HG03521 (cell line): ENCODE measurements around the gene CEP89.
"Not testable (repeated sequence)": the region's sequence is repeated elsewhere in the genome, so short reads cannot be mapped to it uniquely, and the experiment has no call there.

Experiments
- ATAC-seq: cut with Tn5 transposase; IDR thresholded peaks from one replicate; pipeline ENCODE4 v1.9.1; 2021; ENCODE audit warnings: mild to moderate bottlenecking, moderate library complexity; ENCODE audit not compliant: unreplicated experiment

Gene CEP89

DNA sequence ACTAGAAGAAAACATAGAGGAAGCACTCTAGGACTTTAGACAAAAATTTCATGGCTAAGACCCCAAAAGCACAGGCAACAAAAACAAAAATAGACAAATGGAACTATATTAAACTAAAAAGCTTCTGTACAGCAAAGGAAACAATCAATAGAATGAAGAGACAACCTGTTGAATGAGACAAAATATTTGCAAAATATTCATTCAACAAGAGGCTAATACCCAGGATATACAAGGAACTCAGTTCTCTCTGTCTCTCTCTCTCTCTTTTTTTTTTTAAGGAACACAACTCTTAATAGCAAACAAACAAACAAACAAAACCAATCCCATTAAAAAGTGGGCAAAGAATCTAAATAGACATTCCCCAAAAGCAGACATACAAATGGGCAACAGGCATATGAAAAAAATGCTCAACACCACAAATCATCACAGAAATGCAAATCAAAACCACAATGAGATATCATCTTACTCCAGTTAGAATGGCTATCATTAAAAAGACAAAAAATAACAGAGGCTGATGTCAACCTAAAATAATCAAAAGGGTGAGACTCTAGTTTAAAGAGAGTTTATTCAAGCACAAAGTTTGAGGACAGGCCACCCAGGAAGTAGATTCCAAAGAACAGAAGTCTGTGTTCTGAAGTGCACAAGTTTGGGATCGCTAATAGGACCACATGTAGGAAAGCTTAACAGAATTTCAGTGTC, 75.1 kb downstream of the CEP89 start:
- no peak for ATAC-seq

DNA sequence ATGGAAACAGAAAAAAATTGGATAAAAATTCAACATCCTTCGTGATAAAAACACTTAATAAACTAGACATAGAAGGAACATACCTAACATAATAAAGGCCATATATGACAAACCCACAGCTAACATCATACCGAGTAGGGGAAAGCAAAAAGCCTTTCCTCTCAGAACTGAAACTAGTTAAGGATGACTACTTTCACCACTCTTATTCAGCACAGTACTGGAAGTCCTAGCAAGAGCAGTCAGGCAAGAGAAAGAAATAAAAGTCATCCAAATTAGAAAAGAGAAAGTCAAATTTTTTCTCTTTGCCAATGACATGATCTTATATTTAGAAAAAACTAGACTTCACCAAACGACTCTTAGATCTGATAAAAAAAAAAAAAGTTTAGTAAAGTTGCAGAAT, 76.4 kb downstream of the CEP89 start:
- no peak for ATAC-seq

DNA sequence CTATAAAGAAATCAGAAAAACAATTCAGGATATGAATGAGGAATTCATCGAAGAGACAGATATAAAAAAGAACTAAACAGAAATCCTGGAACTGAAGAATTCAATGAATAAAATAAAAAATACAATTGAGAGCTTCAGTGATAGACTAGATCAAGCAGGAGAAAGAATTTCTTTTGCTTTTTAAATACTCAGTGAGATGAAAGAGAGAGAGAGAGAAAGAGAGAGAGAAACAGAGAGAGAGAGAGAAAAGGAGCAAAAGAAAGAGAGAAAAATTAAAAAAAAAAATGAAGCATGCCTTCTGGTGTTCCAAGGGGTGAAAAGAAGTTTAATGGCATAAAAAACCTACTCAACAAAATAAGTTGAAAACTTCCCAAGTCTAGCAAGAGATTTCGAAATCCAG, 80.1 kb downstream of the CEP89 start:
- no peak for ATAC-seq

DNA sequence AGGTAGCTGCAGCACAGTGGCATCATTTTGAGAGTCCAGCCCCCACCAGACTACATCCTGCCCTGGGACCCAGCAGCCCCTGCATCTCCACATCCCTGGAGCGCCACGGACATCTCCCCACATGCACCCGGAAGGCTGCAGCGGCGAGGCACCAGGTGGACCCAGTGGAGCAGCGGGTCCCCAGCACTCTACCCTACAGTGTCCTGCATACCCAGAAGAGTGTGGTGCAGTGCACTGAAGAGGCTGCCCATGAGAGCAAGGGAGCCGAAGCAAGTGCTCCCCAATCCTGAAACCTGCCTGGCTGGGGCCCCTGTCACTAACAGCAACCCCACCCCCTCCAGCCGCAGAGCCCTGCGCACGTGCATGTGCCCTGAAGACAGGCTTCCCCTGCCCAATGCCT, 80.9 kb downstream of the CEP89 start:
- ATAC-seq = no peak

DNA sequence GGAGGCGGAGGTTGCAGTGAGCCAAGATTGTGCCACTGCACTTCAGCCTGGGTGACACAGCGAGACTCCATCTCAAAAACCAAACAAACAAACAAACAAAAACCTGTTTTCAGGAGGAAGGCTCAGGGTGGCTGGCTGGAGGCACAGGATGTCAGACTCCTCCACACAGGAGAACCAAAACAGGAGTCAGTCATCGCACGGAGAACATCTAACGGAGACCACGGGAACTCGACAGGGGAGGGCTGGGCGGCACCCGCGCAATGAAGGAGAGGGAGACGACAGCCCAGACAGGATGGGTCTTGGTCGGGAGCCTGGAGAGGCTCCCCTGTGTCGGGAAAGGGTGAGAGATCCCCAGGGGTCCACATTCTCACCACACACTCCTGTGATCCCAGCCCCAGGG, 81.4 kb downstream of the CEP89 start:
- ATAC-seq = no peak

DNA sequence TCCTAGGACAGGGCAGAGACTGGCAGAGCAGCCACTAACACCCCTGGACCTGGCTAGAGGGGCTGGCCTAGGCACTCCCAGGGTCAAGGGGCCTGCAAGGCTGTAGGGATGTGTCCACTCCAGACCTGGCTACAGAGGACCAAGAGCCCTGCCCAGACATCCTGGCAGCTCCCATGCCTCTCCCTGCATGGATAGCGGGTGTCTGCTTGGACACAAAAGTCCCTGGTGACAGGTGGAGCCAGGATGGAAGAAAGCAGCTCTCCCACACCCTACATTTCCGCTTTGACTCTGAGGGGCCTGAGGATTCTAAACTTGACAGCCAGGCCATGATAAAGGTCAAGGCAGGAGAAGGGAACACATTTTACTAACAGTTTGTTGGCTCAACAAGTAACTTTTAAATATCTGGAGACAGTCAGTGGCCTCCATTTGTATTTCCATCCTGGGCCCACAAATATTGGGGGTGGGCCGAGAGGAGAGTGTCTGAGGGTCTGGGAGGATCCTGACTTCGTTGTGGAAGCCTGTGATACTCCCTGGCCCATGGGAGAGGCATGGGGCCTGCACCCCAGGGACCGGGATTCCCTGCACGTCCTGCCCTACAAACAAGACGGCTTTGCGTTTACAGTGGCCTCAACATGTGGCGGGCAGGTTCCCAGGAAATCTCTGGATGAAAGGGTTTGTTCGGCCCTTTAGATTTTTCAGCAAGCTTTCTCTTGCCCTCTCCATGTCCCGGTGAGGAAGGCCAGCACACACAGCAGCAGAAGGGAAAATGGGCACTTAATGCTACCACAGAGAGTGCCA, 82.4 kb downstream of the CEP89 start:
- no peak for ATAC-seq

DNA sequence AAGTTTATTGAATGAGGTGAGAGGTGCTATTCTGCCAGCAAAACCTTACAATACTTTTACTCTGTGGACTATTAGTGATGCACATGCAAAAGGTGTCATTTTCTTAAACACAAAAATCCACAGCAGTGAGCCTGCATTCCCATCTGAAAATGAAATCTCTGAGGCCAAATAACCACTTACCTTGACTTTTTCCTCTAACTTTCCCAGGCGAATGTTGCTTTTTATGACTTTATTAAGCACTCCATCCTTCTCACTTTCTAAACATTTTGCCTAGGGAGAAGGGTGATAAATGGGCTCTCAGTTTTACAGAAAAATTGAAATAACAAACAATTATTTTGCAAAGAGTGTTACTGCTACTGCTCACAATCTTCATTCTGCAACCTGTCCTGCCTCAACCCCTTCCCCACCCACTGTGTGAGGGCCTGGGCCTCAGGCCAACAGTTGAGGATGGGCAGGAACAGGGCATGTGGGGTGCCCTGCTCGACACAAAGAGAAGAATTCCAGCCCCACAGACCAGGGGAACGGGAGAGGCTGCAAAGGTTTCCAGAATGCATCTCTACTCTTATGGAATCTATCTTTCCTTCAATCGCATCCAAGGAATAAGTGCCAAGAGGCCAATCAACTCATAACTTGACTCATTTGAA, 84.1 kb downstream of the CEP89 start:
- ATAC-seq = no peak

DNA sequence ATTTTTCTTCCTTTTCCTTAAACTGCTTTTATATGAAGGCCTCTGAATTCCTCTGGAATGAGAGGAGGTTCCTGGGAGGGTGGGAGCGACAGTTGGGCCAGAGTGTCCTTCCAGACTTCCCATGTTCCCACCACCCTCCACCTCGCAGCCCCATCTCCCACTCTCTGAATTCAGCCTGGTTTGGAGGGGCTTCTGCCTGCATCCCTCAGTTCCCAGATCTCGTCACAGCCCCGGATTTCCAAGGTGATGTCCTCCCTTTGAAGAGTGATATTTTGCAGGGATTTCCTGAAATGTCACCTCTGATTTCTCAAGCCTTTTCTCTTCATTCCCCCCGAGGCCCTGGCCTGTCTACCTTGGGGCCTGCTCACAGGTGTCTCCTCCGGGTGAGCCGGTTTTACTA, 85.5 kb downstream of the CEP89 start:
- no peak for ATAC-seq

DNA sequence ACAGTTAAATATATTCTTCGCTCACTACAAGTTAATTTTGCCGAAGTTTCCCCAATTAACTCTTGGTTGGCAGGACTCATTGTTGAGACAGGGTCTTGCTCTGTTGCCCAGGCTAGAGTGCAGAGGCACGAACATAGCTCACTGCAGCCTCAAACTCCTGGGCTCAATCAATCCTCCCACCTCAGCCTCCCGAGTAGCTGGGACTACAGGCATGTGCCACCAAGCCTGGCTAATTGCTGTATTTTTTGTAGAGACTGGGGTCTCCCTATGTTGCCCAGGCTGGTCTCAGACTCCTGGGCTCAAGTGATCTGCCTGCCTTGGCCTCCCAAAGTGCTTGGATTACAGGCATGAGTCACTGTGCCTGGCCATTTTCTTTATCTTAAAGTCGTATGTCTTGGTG, 86.5 kb downstream of the CEP89 start:
- ATAC-seq = not testable (repeated sequence)

DNA sequence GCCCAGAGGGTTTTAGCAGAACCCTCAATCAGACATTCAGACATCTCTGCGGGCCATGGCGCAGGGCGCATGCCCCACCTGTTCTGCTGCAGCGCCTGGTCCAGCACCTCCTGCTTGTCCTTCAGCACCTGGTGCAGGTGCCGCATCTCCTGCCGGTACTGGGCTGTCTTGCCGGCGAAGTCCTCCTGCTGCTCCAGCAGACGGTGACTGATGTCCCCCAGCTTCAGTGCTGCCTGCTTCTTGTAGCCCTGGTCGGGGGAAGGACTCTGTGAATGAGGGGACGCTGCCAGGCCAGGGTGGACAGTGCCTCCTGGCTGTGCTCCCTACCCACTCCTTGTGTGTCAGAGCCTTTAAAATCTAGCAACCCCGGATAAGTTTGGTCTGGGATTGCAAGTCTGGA, 90.0 kb downstream of the CEP89 start:
- ATAC-seq = no peak

DNA sequence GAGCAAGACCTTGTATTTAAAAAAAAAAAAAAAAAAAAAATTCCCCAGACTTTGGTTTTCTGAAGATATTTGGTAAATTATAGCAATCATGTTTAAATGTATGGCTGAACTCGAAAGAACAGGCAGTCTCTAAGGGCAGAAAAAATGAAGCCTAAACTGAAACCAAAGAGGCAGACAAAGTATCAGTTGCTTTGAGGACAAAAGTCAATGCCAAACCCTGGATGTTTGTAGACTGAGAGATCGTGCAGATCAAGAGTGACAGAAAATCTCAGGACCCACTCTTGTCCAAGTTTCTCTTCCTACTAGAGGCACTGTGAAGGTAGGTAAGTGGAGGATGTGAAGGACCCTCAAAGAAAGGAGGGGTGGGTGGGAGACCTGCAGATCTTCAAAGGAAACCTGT, 91.1 kb downstream of the CEP89 start:
- no peak for ATAC-seq

DNA sequence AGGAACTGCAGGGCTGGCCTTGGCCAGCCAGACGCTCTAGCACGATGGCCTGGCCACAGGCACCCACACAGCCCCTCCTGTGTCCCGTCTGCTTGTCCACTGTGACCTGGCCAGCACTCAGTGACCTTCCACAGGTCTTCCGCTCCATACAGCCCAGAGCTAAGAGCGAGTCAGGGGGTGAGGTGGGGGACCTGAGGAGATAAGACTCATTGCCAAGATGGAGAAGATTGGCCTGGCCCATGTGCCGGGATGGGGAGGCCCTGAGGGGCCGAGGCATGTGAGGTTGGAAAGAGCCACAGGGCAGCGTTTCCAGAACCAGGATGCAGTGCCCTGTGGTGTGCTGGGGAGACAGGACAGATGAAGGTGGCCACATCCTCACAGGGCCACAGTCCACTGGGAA, 92.0 kb downstream of the CEP89 start:
- ATAC-seq = no peak

DNA sequence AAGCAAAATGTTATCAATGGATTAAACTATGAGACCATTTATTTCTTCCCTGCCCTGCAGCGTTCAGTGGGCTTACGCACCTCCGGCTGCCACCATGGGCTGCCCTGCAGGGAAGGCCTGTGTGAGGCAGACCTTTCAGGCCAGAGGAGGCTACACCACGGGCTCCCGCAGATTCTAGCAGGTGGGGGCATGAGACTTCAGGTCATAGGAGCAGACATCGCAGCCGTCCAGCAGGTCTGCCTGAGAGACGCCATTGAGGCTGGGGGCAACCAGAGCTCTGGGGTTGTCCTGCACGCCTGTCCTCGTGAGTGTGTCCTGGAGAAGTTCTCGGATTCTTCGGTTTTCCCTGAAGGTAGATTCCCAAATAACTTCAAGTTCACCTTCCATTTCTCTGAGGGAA, 92.8 kb downstream of the CEP89 start:
- ATAC-seq = no peak

DNA sequence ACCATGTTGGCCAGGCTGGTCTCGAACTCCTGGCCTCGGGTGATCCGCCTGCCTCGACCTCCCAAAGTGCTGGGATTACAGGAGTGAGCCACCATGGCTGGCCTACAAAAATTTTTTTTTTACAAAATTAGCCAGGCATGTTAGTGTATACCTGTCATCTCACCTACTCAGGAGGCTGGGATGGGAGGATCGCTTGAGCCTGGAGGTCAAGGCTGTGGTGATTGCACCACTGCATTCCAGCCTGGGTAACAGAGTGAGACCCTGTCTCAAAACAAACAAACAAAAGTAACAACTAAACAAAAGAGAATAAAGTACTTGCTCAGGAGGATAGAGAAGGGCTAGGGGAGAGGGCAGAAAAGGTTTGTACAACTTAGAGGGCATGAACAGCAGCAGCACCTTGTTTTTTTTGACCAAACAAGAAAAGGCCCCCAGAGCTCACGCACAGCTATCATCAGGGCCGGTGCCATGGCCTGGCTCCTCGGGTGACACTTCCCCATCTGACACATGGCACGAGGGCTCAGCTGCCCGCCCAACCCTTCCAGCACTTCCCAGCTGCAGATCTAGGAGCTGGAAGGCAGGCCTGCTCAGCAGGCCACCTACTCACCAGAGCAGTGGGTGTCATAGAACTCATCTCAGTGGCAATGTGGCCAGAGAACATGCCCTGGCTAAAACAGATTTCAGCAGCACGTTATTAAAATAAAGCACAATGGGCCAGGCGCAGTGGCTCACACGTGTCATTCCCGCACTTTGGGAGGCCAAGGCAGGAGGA, 93.6 kb downstream of the CEP89 start:
- ATAC-seq = no peak

DNA sequence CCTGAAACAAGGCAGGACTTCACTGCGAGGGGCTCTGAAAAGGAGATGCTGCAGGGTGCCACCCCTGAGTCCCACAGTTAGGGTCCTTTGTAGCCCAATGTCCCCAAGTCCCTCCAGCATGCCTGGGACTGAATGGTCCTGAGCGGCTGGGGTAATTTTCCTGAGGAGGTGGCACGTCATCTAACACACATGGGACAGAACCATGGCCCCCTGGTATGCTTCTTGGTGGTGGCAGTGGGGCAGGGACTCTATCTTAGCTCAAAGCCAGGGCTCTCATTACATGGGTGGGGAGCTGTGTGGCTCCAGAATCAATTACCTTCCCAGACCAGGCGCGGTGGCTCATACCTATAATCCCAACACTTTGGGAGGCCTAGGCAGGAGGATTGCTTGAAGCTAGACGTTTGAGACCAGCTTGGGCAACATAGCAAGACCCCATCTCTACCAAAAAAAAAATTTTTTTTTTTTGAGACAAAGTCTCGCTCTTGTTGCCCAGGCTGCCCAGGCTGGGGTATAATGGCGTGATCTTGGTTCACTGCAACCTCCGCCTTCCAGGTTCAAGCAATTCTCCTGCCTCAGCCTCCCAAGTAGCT, 94.3 kb downstream of the CEP89 start:
- ATAC-seq = no peak

DNA sequence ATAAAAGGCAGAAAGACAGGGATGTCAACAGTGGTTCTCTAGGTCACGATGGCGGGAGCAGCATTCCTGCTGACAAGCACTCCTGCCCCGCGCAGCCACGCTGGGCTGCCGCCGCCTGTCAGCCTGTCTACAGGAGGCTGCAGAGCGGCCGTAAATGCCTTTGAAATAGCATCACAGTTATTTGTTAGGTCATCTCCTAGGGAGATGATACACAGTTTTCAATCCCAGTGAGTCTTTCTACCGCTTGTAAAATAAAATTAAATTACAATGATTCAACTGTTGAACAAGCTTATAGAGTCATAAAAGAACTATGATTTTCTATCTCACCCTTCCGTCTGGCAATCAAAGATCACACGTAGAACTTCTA, 94.9 kb downstream of the CEP89 start:
- no peak for ATAC-seq

DNA sequence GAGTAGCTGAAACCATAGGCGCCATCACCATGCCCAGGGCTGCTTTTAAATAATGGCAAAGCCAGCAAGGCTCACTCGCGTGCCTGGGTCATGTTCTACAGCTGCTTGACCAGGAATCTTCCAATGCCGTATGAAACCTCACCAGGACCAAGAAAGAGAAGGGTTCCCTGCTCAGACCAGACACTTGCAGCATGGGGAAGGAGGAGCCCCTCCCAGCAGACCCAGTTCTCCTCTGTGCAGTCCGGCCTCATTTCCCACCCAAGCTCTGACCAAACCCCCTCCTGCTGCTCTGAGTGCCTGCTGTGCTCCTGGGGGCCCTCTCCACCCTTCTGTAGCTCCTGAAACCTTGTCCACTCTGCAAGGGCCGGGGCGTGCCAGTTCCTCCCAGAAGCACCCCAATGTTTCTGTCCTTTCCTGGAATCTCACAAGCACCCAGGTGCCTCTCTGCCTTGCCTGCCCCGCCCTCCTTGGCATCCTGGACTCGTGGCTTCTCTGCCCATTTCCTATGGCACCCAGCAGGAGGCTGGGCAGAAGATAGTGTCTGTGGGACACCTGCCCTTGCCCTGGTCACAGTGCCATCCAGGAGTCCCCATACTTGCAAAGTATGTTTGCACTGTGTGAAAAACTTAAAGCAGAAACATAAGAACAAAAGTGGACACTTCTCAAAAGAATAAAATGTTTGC, 95.4 kb downstream of the CEP89 start:
- ATAC-seq = no peak

DNA sequence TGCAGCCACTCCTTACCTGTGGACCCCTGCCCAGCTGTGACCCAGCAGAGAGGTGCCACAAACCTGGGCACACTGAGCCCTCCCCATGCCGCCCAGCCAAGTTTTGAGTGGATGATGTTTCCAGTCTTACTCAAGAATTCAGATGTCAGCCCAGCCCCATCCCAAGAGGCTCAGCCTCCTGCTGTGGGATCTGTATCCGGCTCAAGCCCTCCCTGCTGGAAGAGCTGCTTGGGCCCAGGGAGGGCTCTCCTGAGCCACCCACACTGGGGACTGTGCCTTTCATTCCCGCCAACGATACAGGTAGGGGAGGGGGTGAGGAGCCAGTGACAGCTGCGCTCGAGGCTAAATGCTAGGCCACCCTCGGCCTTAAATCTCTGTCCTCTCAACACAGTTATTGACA, 96.3 kb downstream of the CEP89 start:
- no peak for ATAC-seq

DNA sequence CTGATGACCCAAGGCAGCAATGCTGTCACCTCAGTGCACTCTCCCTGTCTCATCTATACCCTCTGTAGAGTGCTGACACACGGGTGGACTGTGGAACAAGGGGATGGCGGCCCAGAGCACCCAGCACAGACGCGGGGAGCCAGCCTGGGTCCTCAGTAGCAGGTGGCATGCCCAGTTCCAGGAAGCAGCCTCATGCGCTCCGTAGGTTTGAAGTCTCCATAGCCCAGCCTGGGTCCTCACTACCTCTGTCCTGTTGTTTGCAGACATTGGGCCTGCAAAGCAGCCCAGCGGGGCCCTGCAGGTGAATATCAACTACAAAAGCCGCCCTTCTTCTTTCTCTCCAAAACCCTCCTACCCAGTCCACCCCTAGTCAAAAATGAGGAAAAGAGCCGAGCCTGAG, 97.2 kb downstream of the CEP89 start:
- ATAC-seq = no peak

DNA sequence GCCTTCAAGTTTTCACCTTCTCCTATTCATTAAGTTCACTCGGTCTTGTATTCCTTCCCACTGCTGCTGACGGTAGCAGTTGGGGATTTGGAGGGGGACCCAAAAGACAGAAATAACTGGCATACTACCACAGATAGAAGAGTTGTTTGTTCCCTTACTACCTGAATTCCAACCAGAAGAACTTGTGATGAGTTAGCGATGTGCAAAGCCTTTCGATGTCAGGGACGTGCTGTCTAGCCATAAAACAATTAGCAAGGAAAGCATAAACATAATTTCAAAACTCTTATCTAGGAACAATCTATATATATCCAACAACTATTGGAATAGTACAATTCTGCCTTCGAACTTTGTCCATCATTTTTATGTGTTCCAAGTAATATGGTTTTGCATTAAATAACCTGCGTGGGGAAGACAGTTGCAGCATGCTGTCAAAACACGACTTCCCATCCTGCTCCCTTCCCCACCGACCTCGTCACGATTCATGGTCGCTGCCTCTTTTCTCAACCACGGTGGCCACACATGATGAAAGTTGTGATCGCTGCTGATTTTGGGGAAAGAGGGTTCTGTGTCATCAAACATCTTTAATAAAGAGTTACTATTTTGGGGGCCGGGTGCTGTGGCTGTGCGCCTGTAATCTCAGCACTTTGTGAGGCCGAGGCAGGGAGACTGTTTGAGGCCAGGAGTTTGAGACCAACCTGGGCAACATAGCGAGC, 98.4 kb downstream of the CEP89 start:
- no peak for ATAC-seq
